MCF 10A (cell line): ENCODE measurements around the gene PITHD1. TPM values are rescaled to one million over a fixed set of nuclear protein-coding genes. Genes with fewer than 3 reads are reported as not detected.
A peak's percentile ranks its signal among the peaks of the same experiment; 100 is the strongest.

Experiments used
- BruUV-seq: library from RNA; stranded (reverse); fragments of 400-500 nt; replicated peaks from 2 replicates; lab custom pipeline; 2021; lab: Mats Ljungman, UMichigan
- CTCF ChIA-PET: fragments of 300-600 bp; sonication (Branson Sonifier 250); formaldehyde crosslinking; extraction: SDS; loops from one replicate; lab custom pipeline; 2021; ENCODE audit warnings: antibody characterized with exemption, inconsistent platforms; lab: Yijun Ruan, JAX
- POLR2A ChIA-PET: fragments of 300-600, 350-650 bp; sonication (Branson Sonifier 250); formaldehyde crosslinking; extraction: SDS; loops from one replicate; lab custom pipeline; 2020; ENCODE audit warnings: antibody characterized with exemption, inconsistent platforms; lab: Yijun Ruan, JAX
- DNase-seq: peaks from one replicate; pipeline ENCODE4 v3.0.0-alpha.2; 2018; ENCODE audit not compliant: unreplicated experiment
- H3K27ac Mint-ChIP-seq: one replicate; pipeline ENCODE4 v1.8.0; 2022; ENCODE audit warnings: mild to moderate bottlenecking, low read depth, mixed read lengths; ENCODE audit not compliant: unreplicated experiment
- H3K27me3 Mint-ChIP-seq: one replicate; pipeline ENCODE4 v1.8.0; 2022; ENCODE audit warnings: mixed read lengths; ENCODE audit not compliant: insufficient read depth, unreplicated experiment
- H3K36me3 Mint-ChIP-seq: one replicate; pipeline ENCODE4 v1.8.0; 2022; ENCODE audit warnings: mild to moderate bottlenecking, moderate library complexity, mixed read lengths; ENCODE audit not compliant: insufficient read depth, unreplicated experiment
- H3K4me1 Mint-ChIP-seq: one replicate; pipeline ENCODE4 v1.8.0; 2022; ENCODE audit warnings: mixed read lengths; ENCODE audit not compliant: insufficient read depth, unreplicated experiment
- H3K4me3 Mint-ChIP-seq: one replicate; pipeline ENCODE4 v1.8.0; 2022; ENCODE audit warnings: mild to moderate bottlenecking, moderate library complexity, mixed read lengths; ENCODE audit not compliant: unreplicated experiment
- H3K9me3 Mint-ChIP-seq: one replicate; pipeline ENCODE4 v1.8.0; 2022; ENCODE audit warnings: mixed read lengths; ENCODE audit not compliant: unreplicated experiment
- CTCF ChIP-seq: fragments of 200-600 bp; IDR thresholded peaks from one replicate; pipeline ENCODE4 v1.8.0; 2022; ENCODE audit warnings: antibody characterized with exemption, mild to moderate bottlenecking; ENCODE audit not compliant: unreplicated experiment
- intact Hi-C: fragments of 100-400 bp; cut with micrococcal nuclease; formaldehyde crosslinking; loops from 2 replicates; pipeline ENCODE4 v1.14.1; 2022
- total RNA-seq: library from RNA; stranded (reverse); gene quantifications from 2 replicates; pipeline ENCODE4 v1.2.3, GENCODE V29; 2022

Gene PITHD1
- total RNA-seq, 1 experiment from 2014 or later = 37.8 TPM

GRCh38 chr1:23772049-23772853, 6.0 kb upstream of the PITHD1 start:
- DNase-seq = peak; percentile 86
- intact Hi-C loops = loop anchor here (2.0 kb wide), 1 partner anchor 145 kb away; no protein-coding TSS in a partner anchor
- CTCF ChIA-PET = interaction anchor here (0.6 to 2.8 kb wide), 30 partner anchors 9 to 342 kb away, joined by 3 to 32 read pairs (median 4); partner anchors contain the start of gene CNR2

GRCh38 chr1:23772854-23773242, 5.4 kb upstream of the PITHD1 start:
- CTCF ChIA-PET = interaction anchor here (0.8 kb wide), 1 partner anchor 330 kb away, joined by 3 read pairs; no protein-coding TSS in a partner anchor
- POLR2A ChIA-PET = no interaction called here
- Mint-ChIP-seq H3K4me1 (no peaks in the 10 kb centered on the region), H3K27me3 (no peaks in the 10 kb centered on the region), H3K4me3 (no peak overlapping the region), H3K9me3 (no peaks in the 10 kb centered on the region), H3K36me3 (peaks cover 17% of the 10 kb centered on the region), H3K27ac (no peak overlapping the region)
- DNase-seq = no peak
- intact Hi-C loops = loop anchor here (2.0 kb wide), 1 partner anchor 144 kb away; no protein-coding TSS in a partner anchor
- no TSS peak for BruUV-seq
- TF ChIP-seq CTCF = no peak

More at GRCh38 chr1:23772049-23772853, 6.0 kb upstream of the PITHD1 start:
- TF ChIP-seq CTCF = peak; percentile 92
- POLR2A ChIA-PET = interaction anchor here (0.5 to 1.4 kb wide), 12 partner anchors 11 to 347 kb away, joined by 3 to 11 read pairs (median 4); partner anchors contain the start of genes GALE and LYPLA2
- Mint-ChIP-seq H3K9me3 (no peaks in the 10 kb centered on the region), H3K27me3 (no peaks in the 10 kb centered on the region), H3K4me3 (no peak overlapping the region), H3K36me3 (peaks cover 20% of the 10 kb centered on the region), H3K27ac (no peak overlapping the region), H3K4me1 (no peaks in the 10 kb centered on the region)
- no TSS peak for BruUV-seq

- Mint-ChIP-seq H3K9me3 (no peaks in the 10 kb centered on the region), H3K4me3 (no peak overlapping the region), H3K27me3 (no peaks in the 10 kb centered on the region), H3K27ac (no peak overlapping the region), H3K36me3 (peaks cover 13% of the 10 kb centered on the region), H3K4me1 (peaks cover 3% of the 10 kb centered on the region)
- ChIA-PET POLR2A (interaction anchor here (11.5 kb wide), 1 partner anchor 20 kb away, joined by 395 read pairs; the partner anchor contains the start of genes GALE and LYPLA2), CTCF (interaction anchor here (0.5 to 4.1 kb wide), 7 partner anchors 22 to 619 kb away, joined by 3 to 32 read pairs (median 3); no protein-coding TSS in a partner anchor)
- no TSS peak for BruUV-seq
- TF ChIP-seq CTCF = no peak
- intact Hi-C loops = no loop called here
- DNase-seq = no peak
These were observed 3.9 kb upstream of the PITHD1 start for GRCh38 chr1:23774174-23774880.
